Naive thymus-derived CD4-positive, alpha-beta T cell (primary cell): ENCODE results near the gene ZNF513. TPM values are rescaled to one million over a fixed set of nuclear protein-coding genes. Genes with fewer than 3 reads are reported as not detected.

Experiments used
- ATAC-seq: fragments of 150-1000 bp; cut with Tn5 transposase; 2 replicates; pipeline ENCODE4 v1.10.0; 2021; ENCODE audit warnings: mild to moderate bottlenecking, moderate library complexity
- CTCF ChIA-PET: fragments of 350-600 bp; sonication (Branson Sonifier 250); formaldehyde crosslinking; loops from one replicate; lab custom pipeline; 2021; ENCODE audit warnings: antibody characterized with exemption; lab: Charles Lee
- POLR2A ChIA-PET: fragments of 350-600 bp; sonication (Branson Sonifier 250); formaldehyde crosslinking; loops from one replicate; lab custom pipeline; 2021; ENCODE audit warnings: antibody characterized with exemption, inconsistent platforms; lab: Charles Lee
- DNase-seq, 9 donors: peaks; one replicate each; pipeline versions ENCODE4 v3.0.0 to v3.0.0-alpha.2; 2020 to 2022; ENCODE audit warnings: mixed read lengths in 1 of 9
- H3K27ac ChIP-seq: one replicate; pipeline ENCODE4 v1.7.0; 2013; ENCODE audit warnings: mild to moderate bottlenecking, low read depth, low read length, moderate library complexity
- H3K27me3 ChIP-seq, 2 donors: one replicate each; pipeline ENCODE4 v1.7.0; 2013; ENCODE audit warnings: low read length in 2 of 2, mild to moderate bottlenecking in 2 of 2, moderate library complexity in 2 of 2; ENCODE audit not compliant: control insufficient read depth in 2 of 2, insufficient read depth in 2 of 2
- H3K36me3 ChIP-seq, 3 experiments: 1 replicate in 2 of 3; 2 replicates in 1 of 3; pipeline ENCODE4 v1.7.0; 2013; ENCODE audit warnings: low read length in 3 of 3, mild to moderate bottlenecking in 3 of 3, moderate library complexity in 1 of 3; ENCODE audit not compliant: insufficient read depth in 3 of 3, control insufficient read depth in 2 of 3
- H3K4me1 ChIP-seq, 2 donors: one replicate each; pipeline ENCODE4 v1.7.0; 2013; ENCODE audit warnings: low read length in 2 of 2, mild to moderate bottlenecking in 2 of 2, moderate library complexity in 1 of 2; ENCODE audit not compliant: control insufficient read depth in 2 of 2, insufficient read depth in 2 of 2
- H3K4me3 ChIP-seq: 2 replicates; pipeline ENCODE4 v1.7.0; 2013; ENCODE audit warnings: mild to moderate bottlenecking, low read length
- H3K9me3 ChIP-seq, 3 experiments: 1 replicate in 2 of 3; 2 replicates in 1 of 3; pipeline ENCODE4 v1.7.0; 2013; ENCODE audit warnings: low read length in 3 of 3; ENCODE audit not compliant: control insufficient read depth in 2 of 3
- H3K27ac Mint-ChIP-seq, 9 donors: one replicate each; pipeline ENCODE4 v1.8.0; 2020 to 2022; ENCODE audit warnings: mixed read lengths in 9 of 9, mild to moderate bottlenecking in 8 of 9, moderate library complexity in 5 of 9, inconsistent platforms in 2 of 9
- H3K27me3 Mint-ChIP-seq, 5 donors: one replicate each; pipeline ENCODE4 v1.8.0; 2021 to 2022; ENCODE audit warnings: mixed read lengths in 5 of 5, mild to moderate bottlenecking in 1 of 5
- H3K36me3 Mint-ChIP-seq, 5 donors: one replicate each; pipeline ENCODE4 v1.8.0; 2020 to 2022; ENCODE audit warnings: mixed read lengths in 5 of 5, mild to moderate bottlenecking in 3 of 5, inconsistent platforms in 1 of 5
- H3K4me1 Mint-ChIP-seq, 7 donors: one replicate each; pipeline ENCODE4 v1.8.0; 2020 to 2022; ENCODE audit warnings: mixed read lengths in 7 of 7, mild to moderate bottlenecking in 3 of 7, inconsistent platforms in 1 of 7
- H3K4me3 Mint-ChIP-seq, 10 donors: one replicate each; pipeline ENCODE4 v1.8.0; 2020 to 2022; ENCODE audit warnings: mild to moderate bottlenecking in 10 of 10, mixed read lengths in 10 of 10, moderate library complexity in 6 of 10, inconsistent platforms in 2 of 10
- H3K9me3 Mint-ChIP-seq, 11 donors: one replicate each; pipeline ENCODE4 v1.8.0; 2020 to 2022; ENCODE audit warnings: mixed read lengths in 11 of 11, mild to moderate bottlenecking in 4 of 11, inconsistent platforms in 1 of 11, moderate library complexity in 1 of 11
- intact Hi-C, 2 donors: fragments of 100-400 bp; cut with micrococcal nuclease; formaldehyde crosslinking; loops; one replicate each; pipeline ENCODE4 v1.15.1; 2023
- polyA plus RNA-seq, 2 donors: library from polyadenylated mRNA; unstranded; fragments of 300-500 nt; fragmentation: Illumina TruSeq; gene quantifications; one replicate each; pipeline ENCODE4 v1.2.3, GENCODE V29; 2021
- total RNA-seq, 6 experiments: library from RNA in 5 of 6; stranded (reverse) in 5 of 6; gene quantifications; 1 replicate in 5 of 6; 2 replicates in 1 of 6; pipeline ENCODE4 v1.2.3 and lab custom pipeline; 2021 to 2026

The ZNF513 gene
- total and polyA plus RNA-seq, 7 experiments from 2014 or later, result 2.6 to 23.2 (median 17.2) TPM

DNA sequence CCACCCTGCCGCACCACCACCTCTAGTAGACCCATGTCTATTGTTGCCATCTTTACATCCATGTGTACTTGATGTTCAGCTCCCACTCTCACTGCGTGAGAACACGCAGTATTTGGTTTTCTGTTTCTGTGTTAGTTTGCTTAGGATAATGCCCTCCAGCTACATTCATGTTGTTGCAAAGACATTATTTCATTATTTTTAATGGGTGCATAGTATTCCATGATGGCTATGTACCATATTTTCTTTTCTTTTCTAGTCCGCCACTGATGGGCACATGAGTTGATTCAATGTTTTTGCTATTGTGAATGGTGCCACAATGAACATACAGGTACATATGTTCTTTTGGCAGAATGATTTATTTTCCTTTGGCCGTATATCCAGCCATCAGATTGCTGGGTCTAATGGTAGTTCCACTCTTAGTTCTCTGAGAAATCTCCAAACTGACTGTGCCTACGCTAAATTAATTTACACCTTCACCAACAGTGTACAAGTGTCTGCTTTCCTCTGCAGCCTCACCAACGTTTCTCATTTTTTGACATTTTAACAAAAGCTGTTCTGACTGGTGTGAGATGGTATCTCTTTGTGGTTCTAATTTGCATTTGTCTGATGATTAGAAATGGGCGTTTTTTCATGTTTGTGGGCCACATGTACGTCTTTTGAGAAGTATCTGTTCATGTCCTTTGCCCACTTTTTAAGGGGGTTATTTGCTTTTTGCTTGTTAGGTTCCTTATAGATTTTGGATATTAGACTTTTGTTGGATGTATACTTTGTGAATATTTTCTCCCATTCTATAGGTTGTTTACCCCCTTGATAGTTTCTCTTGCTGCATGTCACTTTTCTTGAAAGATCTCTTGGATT is 10.5 kb upstream of the ZNF513 start:
- CTCF ChIA-PET, result no interaction called here
- H3K4me1 ChIP-seq, result peaks cover 10 to 16% of the 10 kb centered on the region in 2 donors
- H3K9me3 Mint-ChIP-seq, result no peaks in the 10 kb centered on the region

DNA sequence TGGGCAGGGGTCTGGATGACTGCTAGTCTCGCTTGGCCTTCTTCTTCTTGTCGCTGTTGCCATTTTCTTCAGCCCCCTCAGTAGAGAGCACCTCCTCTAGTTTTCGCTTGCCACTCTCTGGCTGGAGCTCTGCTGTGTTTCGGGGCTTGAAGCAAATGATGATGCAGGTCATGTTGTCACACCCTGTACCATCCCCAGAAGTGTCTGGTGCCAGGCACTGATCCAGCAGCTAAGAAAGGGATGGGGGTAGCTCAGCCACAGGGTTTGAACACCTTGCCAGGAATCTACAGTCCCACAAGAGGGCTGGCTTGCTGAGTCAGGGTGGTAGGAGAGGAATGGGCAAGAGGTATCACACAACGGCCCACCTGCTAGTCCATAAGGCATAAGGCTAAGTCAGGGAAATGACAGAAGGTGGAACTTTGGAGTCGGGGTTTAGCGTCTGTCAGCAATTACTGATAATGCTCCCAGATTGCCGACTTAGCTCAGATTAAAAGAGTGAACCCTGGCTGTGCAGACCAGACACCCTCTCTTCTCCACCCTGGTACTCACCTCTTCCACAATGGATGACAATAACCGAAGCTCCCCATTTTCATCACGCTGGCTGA is 1.1 kb upstream of the ZNF513 start:
- DNase-seq (no peak), ATAC-seq (no peak)
- ChIA-PET CTCF (no interaction called here), POLR2A (interaction anchor here (1.7 to 4.4 kb wide), 3 partner anchors 11 to 28 kb away, joined by 5 to 67 read pairs (median 20); partner anchors contain the start of genes EIF2B4, PPM1G and SNX17)
- Histone ChIP-seq H3K4me1 (peaks cover 9 to 10% of the 10 kb centered on the region in 2 donors), H3K27ac (peak overlapping the region; percentile 85), H3K27me3 (no peaks in the 10 kb centered on the region), H3K4me3 (no peak overlapping the region), H3K9me3 (no peaks in the 10 kb centered on the region), H3K36me3 (peaks cover 0 to 66% (median 10%) of the 10 kb centered on the region in 3 experiments)
- intact Hi-C loops, result loop anchor here (2.0 kb wide), 1 partner anchor 47 kb away; the partner anchor contains the start of gene NRBP1 (in 2 of the 2)
- no peaks in the 10 kb centered on the region for H3K9me3 Mint-ChIP-seq
- H3K4me1 Mint-ChIP-seq, result peaks cover 18 to 33% (median 30%) of the 10 kb centered on the region in 7 donors
- peak overlapping the region; percentile 59 to 94 (median 90) for H3K4me3 Mint-ChIP-seq
- peak overlapping the region; percentile 85 to 95 (median 93) for H3K27ac Mint-ChIP-seq
- no peaks in the 10 kb centered on the region for H3K27me3 Mint-ChIP-seq
- peaks cover 10 to 38% (median 26%) of the 10 kb centered on the region in 5 donors for H3K36me3 Mint-ChIP-seq

More for the DNA sequence above, 10.5 kb upstream of the ZNF513 start:
- no peaks in the 10 kb centered on the region for H3K27me3 Mint-ChIP-seq
- H3K4me3 ChIP-seq, result no peak overlapping the region
- no peaks in the 10 kb centered on the region for H3K27me3 ChIP-seq
- DNase-seq (peak in 6 of 9 donors; percentile 32 to 61 (median 50)), ATAC-seq (peak; percentile 84)
- no peaks in the 10 kb centered on the region for H3K9me3 ChIP-seq
- H3K4me3 Mint-ChIP-seq, result peak overlapping the region in 9 of 10 donors; percentile 5 to 81 (median 59)
- H3K27ac Mint-ChIP-seq, result peak overlapping the region; percentile 74 to 96 (median 91)
- H3K36me3 Mint-ChIP-seq, result peaks cover 0 to 17% (median 4%) of the 10 kb centered on the region in 5 donors
- intact Hi-C loops, result no loop called here
- POLR2A ChIA-PET, result interaction anchor here (1.3 to 2.1 kb wide), 3 partner anchors 16 to 68 kb away, joined by 4 to 7 read pairs (median 6); partner anchors contain the start of genes MPV17 and NRBP1
- peaks cover 25 to 40% (median 30%) of the 10 kb centered on the region in 7 donors for H3K4me1 Mint-ChIP-seq
- peaks cover 0 to 11% (median 0%) of the 10 kb centered on the region in 3 experiments for H3K36me3 ChIP-seq
- H3K27ac ChIP-seq, result peak overlapping the region; percentile 55

DNA sequence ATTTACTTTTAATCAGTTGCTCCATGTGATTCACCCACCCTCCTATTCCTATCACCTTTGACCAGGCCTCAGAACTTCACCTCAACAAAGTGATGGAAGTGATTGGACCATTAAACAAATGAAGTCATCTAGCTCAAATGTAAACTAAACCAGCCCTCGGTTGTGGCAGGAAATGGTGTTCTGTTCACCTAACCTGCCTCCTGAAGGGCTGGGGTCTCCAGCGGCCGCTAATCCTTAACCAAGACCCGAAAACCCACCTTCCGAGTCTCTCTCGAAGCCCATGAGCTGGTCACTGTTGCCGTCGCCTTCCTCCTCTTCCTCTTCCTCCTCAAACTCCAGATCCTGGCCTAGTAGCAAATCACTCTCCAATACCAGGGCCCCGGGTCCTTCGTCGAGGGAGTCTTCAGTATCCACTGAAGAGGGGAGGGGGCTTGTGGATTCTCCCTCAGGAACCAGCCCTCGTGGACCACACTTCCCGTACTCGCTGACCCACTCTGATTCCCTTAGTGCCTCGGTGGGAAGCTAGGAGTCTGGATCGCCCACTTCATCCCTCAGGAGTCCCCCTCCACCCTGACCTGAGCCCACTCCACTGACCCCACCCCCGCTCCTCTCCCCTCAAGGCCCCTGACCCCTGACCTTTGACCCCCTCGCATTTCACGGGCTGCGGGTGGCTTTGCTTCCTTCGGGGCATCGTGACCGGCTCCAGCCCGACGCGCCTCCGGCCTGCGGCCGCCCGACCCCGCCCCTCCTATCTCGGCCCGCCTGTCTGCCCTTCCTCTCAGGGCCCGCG is 503 bp downstream of the ZNF513 start:
- Histone ChIP-seq H3K4me1 (peaks cover 9 to 10% of the 10 kb centered on the region in 2 donors), H3K27ac (peak overlapping the region; percentile 85), H3K36me3 (peaks cover 0 to 68% (median 22%) of the 10 kb centered on the region in 3 experiments), H3K27me3 (no peaks in the 10 kb centered on the region), H3K4me3 (peak overlapping the region; percentile 67), H3K9me3 (no peaks in the 10 kb centered on the region)
- Mint-ChIP-seq H3K27ac (peak overlapping the region; percentile 87 to 97 (median 93)), H3K27me3 (no peaks in the 10 kb centered on the region), H3K36me3 (peaks cover 6 to 37% (median 23%) of the 10 kb centered on the region in 5 donors), H3K4me3 (peak overlapping the region; percentile 85 to 94 (median 90)), H3K4me1 (peaks cover 21 to 33% (median 30%) of the 10 kb centered on the region in 7 donors), H3K9me3 (no peaks in the 10 kb centered on the region)
- POLR2A ChIA-PET, result interaction anchor here (0.6 to 4.4 kb wide), 11 partner anchors 10 to 284 kb away, joined by 3 to 67 read pairs (median 5); partner anchors contain the start of genes EIF2B4, GTF3C2, MPV17 and NRBP1
- ATAC-seq (peak; percentile 60), DNase-seq (peak in 5 of 9 donors; percentile 18 to 54 (median 21))
- intact Hi-C loops, result loop anchor here (1.0 to 2.0 kb wide), 5 partner anchors 10 to 109 kb away; partner anchors contain the start of genes EIF2B4 (in 2 of the 2), NRBP1 (in 2 of the 2), PPM1G (in 2 of the 2) and SNX17 (in 2 of the 2)
- CTCF ChIA-PET, result interaction anchor here (0.8 to 2.1 kb wide), 3 partner anchors 9 to 16 kb away, joined by 3 to 10 read pairs (median 3); partner anchors contain the start of genes EIF2B4 and SNX17

DNA sequence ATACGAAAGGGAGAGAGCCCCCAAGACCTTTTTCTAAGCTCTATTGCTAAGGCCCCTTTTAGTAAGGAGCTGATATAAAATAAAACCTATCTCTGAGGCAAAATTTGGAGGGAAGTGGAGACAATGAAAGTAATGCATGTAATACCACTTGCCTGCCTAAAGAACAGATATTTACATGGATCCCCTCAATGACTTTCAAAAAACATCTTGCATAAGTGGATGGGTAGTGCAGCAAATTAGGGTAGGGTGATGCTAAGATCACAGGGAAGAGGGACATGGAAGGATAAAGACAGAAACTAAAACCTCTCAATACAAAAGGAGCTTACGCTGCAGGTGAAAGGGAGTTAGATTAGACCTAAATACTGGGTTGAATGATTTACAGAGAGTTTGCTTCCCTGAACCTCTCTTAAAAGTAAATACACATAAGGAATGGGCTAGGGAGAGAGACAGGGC is 1.1 kb downstream of the ZNF513 start:
- intact Hi-C loops, result no loop called here
- Mint-ChIP-seq H3K36me3 (peaks cover 6 to 38% (median 25%) of the 10 kb centered on the region in 5 donors), H3K4me1 (peaks cover 21 to 38% (median 30%) of the 10 kb centered on the region in 7 donors), H3K4me3 (peak overlapping the region; percentile 85 to 94 (median 90)), H3K27me3 (no peaks in the 10 kb centered on the region), H3K9me3 (no peaks in the 10 kb centered on the region), H3K27ac (peak overlapping the region; percentile 80 to 97 (median 93))
- no peak overlapping the region for H3K4me3 ChIP-seq
- H3K27ac ChIP-seq, result peak overlapping the region; percentile 85
- ChIA-PET POLR2A (interaction anchor here (0.6 to 4.4 kb wide), 7 partner anchors 9 to 255 kb away, joined by 3 to 67 read pairs (median 10); partner anchors contain the start of genes EIF2B4, GTF3C2, MPV17 and NRBP1), CTCF (interaction anchor here (0.8 to 2.1 kb wide), 3 partner anchors 8 to 15 kb away, joined by 3 to 10 read pairs (median 3); partner anchors contain the start of genes EIF2B4 and SNX17)
- no peak for DNase-seq
- H3K36me3 ChIP-seq, result peaks cover 4 to 68% (median 28%) of the 10 kb centered on the region in 3 experiments
- ATAC-seq, result no peak
- H3K27me3 ChIP-seq, result no peaks in the 10 kb centered on the region
- H3K9me3 ChIP-seq, result no peaks in the 10 kb centered on the region
- peaks cover 9 to 10% of the 10 kb centered on the region in 2 donors for H3K4me1 ChIP-seq

DNA sequence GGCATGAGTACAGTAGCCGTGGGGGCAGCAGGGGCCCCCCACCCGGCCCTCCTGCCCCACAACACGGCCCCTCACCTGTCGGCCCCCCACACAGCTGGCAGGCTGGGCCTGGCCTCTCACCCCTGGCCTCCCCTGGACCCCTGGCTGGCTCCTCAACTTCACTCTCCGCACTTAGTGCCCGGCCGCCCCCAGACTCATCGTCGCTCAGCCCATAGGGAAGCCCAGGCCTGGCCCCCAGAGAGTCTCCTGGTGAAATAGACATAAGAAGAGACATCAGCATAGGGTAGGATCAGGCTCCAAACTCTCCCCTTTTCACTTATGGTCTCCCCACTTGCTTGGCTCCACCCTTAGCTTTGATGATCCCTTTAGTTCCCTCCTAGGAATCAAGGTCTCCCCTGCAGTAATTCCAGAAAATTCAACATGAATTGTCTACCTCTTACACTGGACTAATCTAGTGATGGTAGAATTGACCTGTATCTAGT is 1.7 kb downstream of the ZNF513 start:
- ATAC-seq (no peak), DNase-seq (no peak)
- Histone ChIP-seq H3K4me1 (peaks cover 9 to 10% of the 10 kb centered on the region in 2 donors), H3K27me3 (no peaks in the 10 kb centered on the region), H3K27ac (peak overlapping the region; percentile 85), H3K9me3 (no peaks in the 10 kb centered on the region), H3K36me3 (peaks cover 8 to 68% (median 29%) of the 10 kb centered on the region in 3 experiments), H3K4me3 (no peak overlapping the region)
- Mint-ChIP-seq H3K27ac (peak overlapping the region; percentile 68 to 97 (median 89)), H3K36me3 (peaks cover under 1 to 33% (median 20%) of the 10 kb centered on the region in 5 donors), H3K4me3 (peak overlapping the region; percentile 3 to 94 (median 90)), H3K4me1 (peaks cover 22 to 38% (median 30%) of the 10 kb centered on the region in 7 donors), H3K9me3 (no peaks in the 10 kb centered on the region), H3K27me3 (no peaks in the 10 kb centered on the region)
- POLR2A ChIA-PET, result interaction anchor here (1.2 to 4.4 kb wide), 5 partner anchors 9 to 55 kb away, joined by 7 to 67 read pairs (median 17); partner anchors contain the start of genes EIF2B4, GTF3C2, MPV17 and NRBP1
- CTCF ChIA-PET, result interaction anchor here (2.1 kb wide), 1 partner anchor 9 kb away, joined by 10 read pairs; the partner anchor contains the start of genes EIF2B4 and SNX17
- intact Hi-C loops, result no loop called here
